ENCODE data around the gene FN3KRP.

Gene FN3KRP

DNA sequence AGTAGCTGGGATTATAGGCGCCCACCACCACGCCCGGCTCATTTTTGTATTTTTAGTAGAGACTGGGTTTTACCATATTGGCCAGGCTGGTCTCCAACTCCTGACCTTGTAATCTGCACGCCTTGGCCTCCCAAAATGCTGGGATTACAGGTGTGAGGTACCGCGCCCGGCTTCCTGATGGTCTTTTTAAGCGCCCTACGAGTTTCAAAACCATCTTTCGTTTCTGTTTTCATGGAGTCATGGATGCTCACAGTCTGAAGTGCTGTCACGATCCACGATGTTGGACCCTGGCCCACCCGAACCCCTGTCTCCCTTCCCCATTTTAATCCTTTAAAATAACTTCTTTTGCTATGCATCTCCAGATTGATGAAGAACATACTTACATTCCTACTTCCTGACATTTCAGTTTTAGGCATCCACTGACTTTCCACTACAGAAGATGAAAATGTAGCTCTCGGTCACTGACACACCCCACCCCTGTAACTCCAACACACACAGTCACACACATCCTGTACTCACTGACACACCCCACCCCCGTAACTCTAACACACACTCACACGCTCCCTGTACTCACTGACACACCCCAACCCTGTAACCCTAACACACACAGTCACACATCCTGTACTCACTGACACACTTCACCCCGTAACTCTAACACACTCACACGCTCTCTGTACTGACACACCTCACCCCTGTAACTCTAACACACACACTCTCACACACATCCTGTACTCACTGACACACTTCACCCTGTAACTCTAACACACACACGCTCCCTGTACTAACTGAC is 45.6 kb upstream of the FN3KRP start:
- TF ChIP-seq CTCF (IDR thresholded peaks at IDR 0.05; ENCODE audit: control extremely low read depth, extremely low read depth, low read depth, missing control alignments): no peak
- ChIA-PET POLR2A (no interaction called here), CTCF (no interaction called here)
- DNase-seq (ENCODE audit: extremely low spot score): no peak

DNA sequence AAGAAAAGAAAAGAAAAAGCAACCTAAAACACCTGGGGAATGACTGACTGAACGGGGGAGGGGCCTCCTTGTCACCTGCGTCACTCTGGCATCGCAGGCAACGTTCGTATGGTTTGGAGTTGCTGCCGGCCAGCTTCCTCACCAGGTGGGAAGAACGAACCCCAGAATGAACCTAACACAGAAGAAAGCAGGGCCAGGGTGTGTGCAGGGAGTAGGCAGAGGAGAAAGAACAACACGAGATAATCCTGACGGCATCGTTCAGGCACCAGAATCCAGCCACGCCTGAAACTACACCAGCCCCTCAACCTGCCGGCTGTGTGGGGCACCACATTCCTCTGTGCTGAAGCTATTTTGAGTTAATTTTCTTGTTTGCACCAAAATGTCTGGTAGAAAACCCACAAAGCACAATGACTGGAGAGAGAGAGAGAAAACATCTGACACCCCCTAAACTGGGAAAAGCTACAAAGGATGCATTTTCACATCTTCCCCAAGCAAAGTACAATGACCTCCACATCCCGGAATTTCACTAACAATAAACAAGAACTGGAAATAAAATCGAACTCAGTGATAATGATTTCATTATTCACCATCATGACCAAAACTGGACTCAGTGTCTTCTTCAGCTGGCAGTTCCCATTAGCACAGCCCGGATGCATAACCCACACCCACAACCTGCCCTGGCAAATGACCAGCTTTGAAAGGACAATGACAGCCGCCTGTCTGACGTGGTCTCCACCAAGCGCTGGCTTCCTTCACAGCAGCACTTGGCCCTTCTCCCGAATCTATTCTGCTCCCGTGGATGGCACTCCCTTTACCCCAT is 41.6 kb upstream of the FN3KRP start:
- no peak for DNase-seq (ENCODE audit: extremely low spot score)
- no peak for TF ChIP-seq CTCF (IDR thresholded peaks at IDR 0.05; ENCODE audit: control extremely low read depth, extremely low read depth, low read depth, missing control alignments)
- ChIA-PET POLR2A (no interaction called here), CTCF (no interaction called here)

GRCh38 chr17:82675476-82676245 is 40.8 kb upstream of the FN3KRP start:
- DNase-seq (ENCODE audit: extremely low spot score): no peak
- TF ChIP-seq CTCF (IDR thresholded peaks at IDR 0.05; ENCODE audit: control extremely low read depth, extremely low read depth, low read depth, missing control alignments): no peak
- ChIA-PET CTCF (no interaction called here), POLR2A (no interaction called here)

DNA sequence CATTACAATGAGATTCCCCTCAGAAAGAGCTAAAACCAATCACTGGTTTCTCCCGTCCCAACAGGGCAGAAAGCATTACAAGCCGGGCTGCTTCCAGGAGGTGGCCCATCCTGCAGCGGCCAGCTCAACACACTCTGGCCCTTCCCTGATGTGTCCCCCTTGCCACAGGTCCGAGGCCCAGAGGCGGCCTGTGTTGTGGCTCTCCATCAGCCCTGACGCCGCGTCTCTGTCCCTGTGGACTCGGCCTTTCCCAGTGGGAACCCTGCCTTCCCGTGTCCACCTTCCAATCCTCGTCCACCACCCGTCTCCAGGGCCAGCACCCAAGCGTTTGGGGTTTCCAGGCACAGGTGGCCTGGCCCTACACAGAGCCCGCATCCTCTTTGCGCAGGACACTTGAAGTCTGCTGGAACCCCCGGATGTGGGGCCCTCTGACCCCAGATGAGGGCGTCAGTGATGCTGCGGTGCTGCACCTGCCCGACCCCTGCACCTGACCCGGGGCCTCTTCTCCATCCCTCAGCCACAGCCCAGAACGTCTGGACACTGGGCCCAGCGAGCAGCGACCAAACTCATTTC is 39.1 kb upstream of the FN3KRP start:
- DNase-seq (ENCODE audit: extremely low spot score): no peak
- POLR2A ChIA-PET: no interaction called here
- no peak for TF ChIP-seq CTCF (IDR thresholded peaks at IDR 0.05; ENCODE audit: control extremely low read depth, extremely low read depth, low read depth, missing control alignments)
- CTCF ChIA-PET: interaction anchor here (0.7 to 1.4 kb wide), 3 partner anchors 9 to 121 kb away, joined by 3 to 5 read pairs (median 3); no protein-coding TSS in a partner anchor

- TF ChIP-seq CTCF (IDR thresholded peaks at IDR 0.05; ENCODE audit: control extremely low read depth, extremely low read depth, low read depth, missing control alignments): no peak
- ChIA-PET POLR2A (no interaction called here), CTCF (interaction anchor here (1.1 to 1.4 kb wide), 2 partner anchors 8 to 10 kb away, joined by 4 to 5 read pairs; no protein-coding TSS in a partner anchor)
- no peak for DNase-seq (ENCODE audit: extremely low spot score)
Observed at GRCh38 chr17:82678265-82678891, 38.1 kb upstream of the FN3KRP start.

All from GM10248 (cell line).